M059J (cell line): ENCODE data around the gene NUTM2G. TPM values are rescaled to one million over a fixed set of nuclear protein-coding genes. Genes with fewer than 3 reads are reported as not detected.
"Not testable (repeated sequence)": the region's sequence is repeated elsewhere in the genome, so short reads cannot be mapped to it uniquely, and the experiment has no call there.

ENCODE experiments used
- DNase-seq: peaks from one replicate; pipeline ENCODE4 v3.0.0-alpha.2; 2012; ENCODE audit warnings: low read depth
- total RNA-seq: library from RNA; depleted of rRNA; stranded (reverse); fragments of >200 nt; shearing (Covaris generic); gene quantifications from 2 replicates; pipeline ENCODE4 v1.2.3, GENCODE V29; 2014; rRNA removed

Gene NUTM2G
- total RNA-seq, 1 experiment from 2014 or later = not detected

- DNase-seq = not testable (repeated sequence)
Observed at GRCh38 chr9:96942181-96942580, 13.5 kb downstream of the NUTM2G start.

- DNase-seq = not testable (repeated sequence)
Observed at GRCh38 chr9:96949346-96949745, 20.7 kb downstream of the NUTM2G start.

- DNase-seq = not testable (repeated sequence)
Observed at GRCh38 chr9:96950539-96950938, 21.9 kb downstream of the NUTM2G start.

- DNase-seq = peak; percentile 1
Observed at GRCh38 chr9:96967591-96967990, 38.9 kb downstream of the NUTM2G start.

GRCh38 chr9:96972552-96972951, 43.9 kb downstream of the NUTM2G start:
- not testable (repeated sequence) for DNase-seq

GRCh38 chr9:96974037-96974436, 45.4 kb downstream of the NUTM2G start:
- not testable (repeated sequence) for DNase-seq

GRCh38 chr9:96983496-96984122, 55.0 kb downstream of the NUTM2G start:
- DNase-seq = not testable (repeated sequence)

- DNase-seq = not testable (repeated sequence)
Observed at GRCh38 chr9:96984139-96984538, 55.5 kb downstream of the NUTM2G start.

GRCh38 chr9:96984887-96985286, 56.2 kb downstream of the NUTM2G start:
- not testable (repeated sequence) for DNase-seq

Other genes with a start within 250 kb of the NUTM2G start
- gene ZNF510, start 150.8 kb upstream of the NUTM2G start, total RNA-seq = 8.2 and 12.9 TPM in 2 replicates
- gene ZNF782, start 74.3 kb upstream of the NUTM2G start, total RNA-seq = 2.0 and 3.9 TPM in 2 replicates
- 3.6 and 11.2 TPM in 2 replicates for gene CTSV, start 110.3 kb downstream of the NUTM2G start, total RNA-seq